Activated CD8-positive, alpha-beta memory T cell treated with anti-CD3 and anti-CD28 coated beads for 1 hour (primary cell): Measurements from ENCODE around the gene POTED.
"Not testable (repeated sequence)": the region's sequence is repeated elsewhere in the genome, so short reads cannot be mapped to it uniquely, and the experiment has no call there.

Experiments
- DNase-seq, 2 donors: peaks; one replicate each; pipeline ENCODE4 v3.0.0-alpha.2; 2020; ENCODE audit warnings: low read depth in 1 of 2; ENCODE audit errors: extremely low read depth in 1 of 2

POTED gene

DNA sequence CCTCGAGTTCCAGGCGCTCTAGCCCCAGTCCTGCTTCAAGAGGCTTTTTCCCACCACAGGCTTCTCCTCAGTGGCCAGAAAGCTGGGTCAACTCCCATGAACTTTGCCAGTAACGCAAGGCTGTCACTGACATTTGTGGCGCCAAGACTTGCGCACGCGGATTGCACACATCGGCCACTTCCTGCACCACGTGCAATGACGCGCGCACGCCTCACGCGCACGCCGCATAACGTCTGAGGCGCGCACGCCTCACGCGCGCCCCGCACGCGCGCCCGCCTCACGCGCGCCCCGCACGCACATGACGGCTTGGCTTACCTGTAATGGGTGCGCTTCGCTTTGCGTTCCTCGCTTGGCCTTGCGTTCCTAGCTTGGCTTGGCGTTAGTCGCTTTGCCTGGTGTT is at the start of gene POTED:
TSS of gene POTED (plus strand) at position 301 of the 400 bp plus-strand sequence. CDS start 452 bp downstream, outside the sequence.
- DNase-seq, result not testable (repeated sequence)

DNA sequence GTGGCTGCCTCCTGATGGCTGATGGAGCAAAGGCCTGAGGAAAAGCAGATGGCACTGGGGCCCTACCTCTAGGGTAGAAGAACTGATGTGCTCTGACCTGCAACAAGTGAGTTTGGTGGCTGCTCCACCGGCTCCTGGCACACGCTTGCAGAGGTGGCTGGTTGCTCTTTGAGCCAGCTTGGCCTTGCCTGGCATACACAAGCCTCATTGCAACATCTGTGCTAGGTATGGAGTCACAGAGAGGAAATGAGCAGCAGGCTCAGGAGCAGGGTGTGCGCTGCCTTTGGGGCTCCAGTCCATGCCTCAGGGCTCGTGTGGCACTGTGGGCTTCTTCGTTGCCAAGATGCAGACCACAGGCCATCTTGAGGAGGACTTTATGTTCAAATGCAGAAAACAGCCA is 40.5 kb downstream of the POTED start:
- not testable (repeated sequence) for DNase-seq

DNA sequence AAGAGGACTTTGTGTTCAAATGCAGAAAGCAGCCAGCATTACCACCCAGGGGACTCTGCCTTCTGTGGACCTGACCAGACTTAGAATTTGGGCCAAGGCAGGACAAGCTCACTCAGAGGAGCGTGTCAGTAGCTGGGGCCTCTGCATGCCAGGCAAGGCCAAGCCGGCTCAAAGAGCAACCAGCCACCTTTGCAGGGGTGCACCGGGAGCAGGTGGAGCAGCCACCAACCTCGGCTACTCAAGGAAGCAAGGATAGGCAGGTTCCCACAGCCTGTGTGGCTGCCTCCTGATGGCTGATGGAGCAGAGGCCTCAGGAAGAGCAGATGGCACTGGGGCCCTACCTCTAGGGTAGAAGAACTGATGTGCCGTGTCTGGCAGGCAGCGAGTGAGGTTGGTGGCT is 42.2 kb downstream of the POTED start:
- not testable (repeated sequence) for DNase-seq
